ENCODE measurements around the gene MUC22.

GRCh38 chr6:31068669-31069340, 58.5 kb downstream of the MUC22 start:
- TF ChIP-seq CTCF (IDR thresholded peaks at IDR 0.05) (peak; percentile 46 to 95 (median 87)), POLR2A (IDR thresholded peaks at IDR 0.05) (no peak)

All from body of pancreas (tissue), 4 donors.